DMS114 treated with DMSO at 0.1 percent for 48 hours (cell line): ENCODE measurements around the gene PC.
A peak's percentile ranks its signal among the peaks of the same experiment; 100 is the strongest.

Experiments
- DNase-seq: peaks from one replicate; lab custom pipeline; 2025; ENCODE audit not compliant: unreplicated experiment; lab: John Stamatoyannopoulos, UW

The PC gene

GRCh38 chr11:66857234-66857926, 100.8 kb downstream of the PC start:
- DNase-seq = no peak

- no peak for DNase-seq
These were observed 101.5 kb downstream of the PC start, which contains the start of gene LRFN4 for GRCh38 chr11:66856496-66857233. LRFN4 (plus strand) TSS chr11:66857064; CDS start chr11:66857745, 681 bp downstream.

GRCh38 chr11:66855574-66856495, 102.3 kb downstream of the PC start:
- peak; percentile 70 for DNase-seq

DNA sequence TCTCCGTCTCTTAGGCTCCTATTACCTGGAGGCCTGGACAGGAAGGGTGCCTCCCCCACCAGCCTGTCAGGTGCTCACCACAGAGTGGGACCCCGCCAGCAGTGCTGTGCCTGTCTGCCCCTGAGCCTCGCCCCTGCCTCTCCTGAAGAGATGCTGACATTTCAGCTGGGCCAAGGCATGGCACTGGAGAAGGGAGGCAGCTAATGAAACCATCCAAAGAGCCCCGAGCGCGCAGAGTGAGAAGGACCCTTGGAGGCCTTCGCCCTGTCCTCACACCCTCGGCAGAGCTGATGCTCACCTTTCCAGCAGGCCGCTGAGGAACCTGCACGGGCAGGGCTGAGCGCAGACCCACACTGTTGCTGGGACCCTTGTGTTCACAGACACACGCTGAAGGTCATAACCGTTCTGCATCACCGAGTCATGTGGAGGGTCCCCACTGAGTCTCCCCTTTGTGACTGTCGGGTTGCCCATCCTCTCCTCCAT, 103.4 kb downstream of the PC start:
- no peak for DNase-seq

DNA sequence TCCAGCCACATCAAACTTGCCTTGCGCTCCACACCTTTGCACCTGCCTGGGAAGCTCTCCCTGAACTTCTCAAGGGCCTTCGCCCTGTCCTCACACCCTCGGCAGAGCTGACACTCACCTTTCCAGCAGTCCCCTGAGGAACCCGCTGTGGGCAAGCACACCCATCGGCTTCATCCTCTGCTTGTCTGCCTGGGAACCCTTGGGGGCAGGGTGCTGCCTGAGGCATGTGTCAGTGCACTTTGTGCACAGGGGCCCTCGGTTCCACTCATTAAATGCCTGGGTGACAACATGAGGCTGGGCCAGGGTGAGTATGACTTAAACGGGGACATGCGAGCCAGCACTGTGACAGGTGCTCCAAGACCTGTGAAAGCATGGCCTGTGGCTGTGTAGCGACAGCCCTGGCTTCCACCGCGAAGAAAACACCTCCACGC, 103.9 kb downstream of the PC start:
- DNase-seq = no peak

DNA sequence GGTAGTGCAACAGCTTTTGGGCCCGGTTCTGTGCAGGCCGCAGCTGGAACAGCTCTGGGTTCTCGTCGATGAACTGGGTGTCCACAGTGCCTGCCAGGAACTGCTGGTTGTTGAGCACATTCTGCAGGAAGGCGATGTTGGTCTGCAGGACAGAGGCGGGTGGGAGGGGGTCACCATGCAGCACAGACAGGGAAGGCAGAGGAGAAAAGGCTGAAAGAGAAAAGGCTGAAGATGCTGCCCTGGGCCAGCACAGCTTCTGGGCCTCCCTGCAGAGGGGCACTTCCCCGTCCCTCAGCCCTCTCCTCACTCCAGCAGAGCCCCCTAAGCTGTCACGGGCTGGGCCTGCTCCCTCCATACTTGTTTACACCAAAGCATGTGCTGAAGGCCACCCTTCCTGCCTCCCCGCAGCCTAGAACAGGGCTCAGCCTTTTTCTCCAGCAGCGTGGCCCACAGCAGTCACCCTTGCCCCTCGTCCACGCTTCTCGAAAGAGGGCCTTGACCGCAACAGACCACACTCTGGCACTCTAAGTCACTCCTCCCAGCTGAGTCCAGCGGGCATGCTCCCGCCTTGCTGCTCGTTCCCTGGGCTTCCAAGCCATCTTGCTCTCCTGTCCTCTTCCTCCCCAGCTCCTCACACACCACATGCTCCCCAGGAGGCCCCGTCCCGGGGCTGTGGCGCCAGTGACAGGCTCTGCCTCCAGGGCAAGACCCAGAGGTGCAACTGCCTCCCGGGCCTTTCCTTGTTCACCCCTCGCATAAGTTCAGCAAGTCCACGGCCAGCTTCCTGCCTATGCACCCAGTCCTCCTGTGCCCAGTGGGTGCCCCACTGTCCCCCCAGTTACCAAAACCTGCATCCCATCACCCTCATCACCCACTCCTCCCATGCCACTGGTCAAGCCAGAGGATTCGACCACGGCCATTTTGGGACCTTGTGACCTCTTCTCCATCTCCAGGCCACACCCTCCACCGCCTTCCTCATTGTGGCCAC, 104.6 kb downstream of the PC start:
- DNase-seq = no peak

DNA sequence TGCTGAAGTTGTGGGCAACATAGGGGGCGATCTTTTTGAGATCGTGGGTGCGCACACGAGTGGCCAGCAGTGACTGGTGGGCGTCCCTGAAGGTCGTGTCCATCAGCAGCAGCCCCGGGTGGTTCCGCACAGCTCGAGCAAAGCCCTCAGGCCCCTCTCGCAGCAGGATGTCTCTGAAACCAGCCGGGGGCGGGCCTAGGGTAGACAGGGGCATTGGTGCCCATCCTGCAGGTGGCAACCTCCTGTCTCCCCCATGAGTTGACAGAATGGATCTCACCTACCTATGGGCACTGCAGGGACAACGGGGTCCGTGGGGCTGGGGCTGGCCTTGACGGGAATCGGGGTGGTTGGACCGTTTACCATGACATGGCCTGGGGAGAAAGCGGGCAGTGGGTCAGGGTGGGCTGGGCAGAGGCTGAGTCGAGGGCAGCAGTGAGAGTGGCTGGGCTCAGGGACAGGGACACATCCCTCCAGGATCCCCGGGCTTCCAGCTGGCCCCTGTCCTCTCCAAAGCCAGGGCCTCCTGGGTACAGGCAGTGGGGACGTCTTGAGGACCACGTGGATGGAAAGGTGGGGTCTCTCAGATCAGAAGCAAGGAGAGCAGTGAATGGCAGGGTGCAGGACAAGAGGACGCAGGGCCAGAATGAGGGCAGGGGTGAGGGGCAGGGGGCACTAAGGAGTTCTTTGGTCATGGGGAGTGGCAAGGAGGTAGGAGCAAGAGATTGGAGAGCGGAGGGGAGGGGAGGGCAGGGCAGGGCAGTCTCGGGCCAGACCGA, 105.5 kb downstream of the PC start:
- no peak for DNase-seq

DNA sequence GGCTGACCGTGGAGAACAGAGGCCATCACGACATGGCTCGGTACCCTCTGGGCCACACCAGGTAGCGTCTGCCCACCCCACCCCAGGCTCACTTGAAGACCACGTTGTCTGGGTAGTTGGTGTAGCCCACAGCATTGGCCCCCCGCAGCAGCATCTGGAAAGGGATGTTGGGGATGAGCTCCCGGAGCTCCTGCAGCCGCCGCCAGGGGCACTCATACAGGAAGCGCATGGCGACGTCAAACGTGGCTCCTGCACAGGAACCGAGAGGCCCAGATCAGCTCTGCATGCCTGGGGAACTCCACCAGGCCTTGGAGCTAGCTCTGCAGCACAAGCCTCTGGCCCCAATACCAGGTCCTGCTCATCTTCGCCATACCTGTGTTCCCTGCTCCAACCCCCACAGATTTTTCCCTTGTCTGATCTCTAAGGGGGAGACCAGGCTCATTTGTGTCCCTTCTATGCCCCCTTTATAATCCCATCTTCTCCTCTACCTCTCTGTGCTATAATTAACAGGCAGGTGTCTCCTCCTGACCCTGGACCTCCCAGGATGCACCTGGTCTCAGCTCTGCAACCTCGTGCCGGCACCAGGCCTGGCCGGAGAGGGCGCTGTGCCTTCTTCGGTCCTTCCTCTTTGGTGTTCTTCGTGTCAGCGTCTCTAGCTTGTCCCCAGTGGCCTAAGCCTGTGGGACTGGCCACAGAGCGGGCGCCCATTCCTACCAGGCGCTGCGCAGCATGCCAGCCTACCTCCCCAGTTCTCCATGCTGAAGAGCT, 106.3 kb downstream of the PC start:
- no peak for DNase-seq

GRCh38 chr11:66851239-66851596, 107.0 kb downstream of the PC start:
- DNase-seq = no peak

DNA sequence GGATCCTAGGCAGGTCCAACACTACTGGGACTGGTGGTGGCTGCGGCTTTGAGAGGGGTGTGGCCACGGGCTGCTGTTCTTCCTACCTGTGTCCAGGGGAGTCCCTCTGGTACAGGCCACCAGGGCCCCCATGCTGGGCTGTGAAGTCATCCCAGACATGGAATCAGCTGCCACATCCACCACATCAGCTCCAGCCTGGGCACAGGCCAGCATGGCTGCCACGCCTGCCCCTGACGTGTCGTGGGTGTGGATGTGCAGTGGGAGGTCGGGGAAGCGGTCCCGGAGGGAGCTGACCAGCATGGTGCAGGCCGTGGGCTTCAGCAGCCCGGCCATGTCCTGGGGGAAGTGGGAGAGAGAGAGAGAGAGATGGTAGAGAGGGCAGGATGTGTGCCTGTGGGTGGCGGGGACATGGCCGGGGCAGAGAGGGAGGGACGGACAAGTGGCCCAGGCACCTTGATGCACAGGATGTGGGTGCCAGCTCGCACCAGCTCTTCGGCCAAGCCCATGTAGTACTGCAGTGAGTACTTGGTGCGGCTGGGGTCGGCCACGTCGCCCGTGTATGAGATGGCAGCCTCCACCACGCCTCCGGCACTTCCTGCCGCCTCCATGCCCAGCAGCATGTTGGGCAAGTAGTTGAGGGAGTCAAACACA, 107.5 kb downstream of the PC start:
- DNase-seq = no peak

- DNase-seq = no peak
These were observed 108.0 kb downstream of the PC start for GRCh38 chr11:66850235-66850587.

DNA sequence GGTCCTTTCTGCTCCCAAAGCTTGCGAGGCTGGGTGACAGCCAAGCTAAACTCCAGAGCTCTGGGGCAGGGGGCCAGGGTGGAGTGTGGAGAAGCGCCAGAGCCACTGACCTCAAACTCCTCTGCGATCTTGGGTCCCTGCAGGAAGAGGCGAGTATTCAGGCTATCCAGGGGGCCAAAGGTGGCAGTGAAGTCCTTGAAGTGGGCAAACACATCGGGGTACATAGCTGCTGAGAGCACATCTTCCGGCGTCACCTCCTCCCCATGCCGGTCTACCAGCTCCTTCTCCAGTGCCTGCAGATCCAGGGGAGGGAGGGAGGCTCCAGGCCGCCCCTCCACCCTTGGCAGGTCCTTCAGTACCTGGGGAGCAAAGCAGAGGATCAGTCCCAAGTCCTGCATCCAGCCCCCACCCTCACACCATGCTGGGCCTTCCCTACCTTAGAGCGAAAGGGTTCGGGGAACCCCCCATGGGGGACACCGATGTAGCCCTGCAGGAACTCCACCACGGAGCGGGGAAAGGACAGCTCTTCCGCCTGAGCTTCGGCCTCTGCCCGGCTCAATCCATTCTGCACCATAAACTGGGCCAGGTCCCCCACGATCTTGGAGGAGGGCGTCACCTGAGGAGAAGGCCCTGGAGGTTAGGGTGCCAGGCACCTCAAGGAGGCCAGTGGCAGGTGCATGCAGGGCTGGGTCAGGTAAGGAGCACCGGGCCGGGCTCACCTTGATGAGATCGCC, 108.5 kb downstream of the PC start:
- no peak for DNase-seq

- DNase-seq = no peak
These were observed 109.3 kb downstream of the PC start for GRCh38 chr11:66848671-66849500.

- DNase-seq = no peak
These were observed 110.5 kb downstream of the PC start for GRCh38 chr11:66847461-66848232.

DNA sequence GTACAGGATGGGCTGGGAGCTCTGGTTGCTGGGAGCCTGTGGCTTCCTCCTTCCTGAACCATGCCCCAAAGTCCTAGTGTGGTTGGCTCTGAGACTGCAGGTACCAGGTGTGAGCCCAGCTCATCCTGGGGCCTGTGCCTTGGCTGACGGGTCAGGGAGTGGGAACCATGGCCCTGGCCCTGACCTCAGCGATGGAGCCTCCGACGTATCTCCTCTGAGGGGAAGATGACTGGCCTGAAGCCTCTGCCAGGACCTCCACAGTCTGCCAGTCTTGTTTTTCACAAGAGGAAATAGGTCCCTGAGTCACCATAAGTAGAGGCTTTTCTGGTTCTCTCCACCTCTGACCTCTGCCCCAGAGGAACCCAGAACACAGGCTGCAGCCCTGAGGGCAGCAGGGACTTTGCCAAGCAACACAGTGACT, 111.5 kb downstream of the PC start:
- no peak for DNase-seq

GRCh38 chr11:66845876-66846212, 112.3 kb downstream of the PC start:
- DNase-seq = no peak
